ENCODE measurements around the gene SPAG6.

DNA sequence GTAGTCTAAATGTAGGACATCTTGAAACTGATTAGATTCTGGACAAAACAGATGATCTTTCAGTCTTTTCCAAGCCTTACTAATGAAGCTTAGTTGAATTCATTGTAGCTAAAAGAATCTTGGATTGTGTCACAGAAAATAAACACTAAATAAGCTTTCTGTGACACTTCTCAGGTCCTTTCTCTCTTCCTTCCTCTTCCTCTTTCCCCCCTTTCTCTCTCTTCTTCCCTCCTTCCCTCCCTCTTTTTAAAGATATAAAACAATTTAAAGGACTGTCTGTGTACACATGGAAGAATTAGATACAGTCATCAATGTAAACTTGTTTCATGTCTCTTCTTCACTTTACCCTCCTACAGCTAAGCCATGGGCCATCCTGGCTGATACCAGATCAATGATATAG is 34.4 kb upstream of the SPAG6 start:
- TF ChIP-seq TAF1 (conservative IDR thresholded peaks at IDR 0.05) (no peak), JUND (IDR thresholded peaks at IDR 0.05) (no peak), FOXA1 (IDR thresholded peaks at IDR 0.05) (no peak), GABPA (IDR thresholded peaks at IDR 0.05 in 1 of 2, conservative IDR thresholded peaks at IDR 0.05 in 1 of 2) (no peak), RAD21 (IDR thresholded peaks at IDR 0.05) (no peak), SP1 (IDR thresholded peaks at IDR 0.05) (no peak), YY1 (IDR thresholded peaks at IDR 0.05) (no peak)
- TF ChIP-seq, protein P1, sequence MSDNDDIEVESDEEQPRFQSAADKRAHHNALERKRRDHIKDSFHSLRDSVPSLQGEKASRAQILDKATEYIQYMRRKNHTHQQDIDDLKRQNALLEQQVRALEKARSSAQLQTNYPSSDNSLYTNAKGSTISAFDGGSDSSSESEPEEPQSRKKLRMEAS (IDR thresholded peaks at IDR 0.05) = no peak
- TF ChIP-seq, protein P2, sequence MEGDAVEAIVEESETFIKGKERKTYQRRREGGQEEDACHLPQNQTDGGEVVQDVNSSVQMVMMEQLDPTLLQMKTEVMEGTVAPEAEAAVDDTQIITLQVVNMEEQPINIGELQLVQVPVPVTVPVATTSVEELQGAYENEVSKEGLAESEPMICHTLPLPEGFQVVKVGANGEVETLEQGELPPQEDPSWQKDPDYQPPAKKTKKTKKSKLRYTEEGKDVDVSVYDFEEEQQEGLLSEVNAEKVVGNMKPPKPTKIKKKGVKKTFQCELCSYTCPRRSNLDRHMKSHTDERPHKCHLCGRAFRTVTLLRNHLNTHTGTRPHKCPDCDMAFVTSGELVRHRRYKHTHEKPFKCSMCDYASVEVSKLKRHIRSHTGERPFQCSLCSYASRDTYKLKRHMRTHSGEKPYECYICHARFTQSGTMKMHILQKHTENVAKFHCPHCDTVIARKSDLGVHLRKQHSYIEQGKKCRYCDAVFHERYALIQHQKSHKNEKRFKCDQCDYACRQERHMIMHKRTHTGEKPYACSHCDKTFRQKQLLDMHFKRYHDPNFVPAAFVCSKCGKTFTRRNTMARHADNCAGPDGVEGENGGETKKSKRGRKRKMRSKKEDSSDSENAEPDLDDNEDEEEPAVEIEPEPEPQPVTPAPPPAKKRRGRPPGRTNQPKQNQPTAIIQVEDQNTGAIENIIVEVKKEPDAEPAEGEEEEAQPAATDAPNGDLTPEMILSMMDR (IDR thresholded peaks at IDR 0.05; ENCODE audit: low read depth, low read length, missing input control) = no peak
- TF ChIP-seq, protein P3, sequence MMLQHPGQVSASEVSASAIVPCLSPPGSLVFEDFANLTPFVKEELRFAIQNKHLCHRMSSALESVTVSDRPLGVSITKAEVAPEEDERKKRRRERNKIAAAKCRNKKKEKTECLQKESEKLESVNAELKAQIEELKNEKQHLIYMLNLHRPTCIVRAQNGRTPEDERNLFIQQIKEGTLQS (IDR thresholded peaks at IDR 0.05) = no peak
- TF ChIP-seq, protein P4, sequence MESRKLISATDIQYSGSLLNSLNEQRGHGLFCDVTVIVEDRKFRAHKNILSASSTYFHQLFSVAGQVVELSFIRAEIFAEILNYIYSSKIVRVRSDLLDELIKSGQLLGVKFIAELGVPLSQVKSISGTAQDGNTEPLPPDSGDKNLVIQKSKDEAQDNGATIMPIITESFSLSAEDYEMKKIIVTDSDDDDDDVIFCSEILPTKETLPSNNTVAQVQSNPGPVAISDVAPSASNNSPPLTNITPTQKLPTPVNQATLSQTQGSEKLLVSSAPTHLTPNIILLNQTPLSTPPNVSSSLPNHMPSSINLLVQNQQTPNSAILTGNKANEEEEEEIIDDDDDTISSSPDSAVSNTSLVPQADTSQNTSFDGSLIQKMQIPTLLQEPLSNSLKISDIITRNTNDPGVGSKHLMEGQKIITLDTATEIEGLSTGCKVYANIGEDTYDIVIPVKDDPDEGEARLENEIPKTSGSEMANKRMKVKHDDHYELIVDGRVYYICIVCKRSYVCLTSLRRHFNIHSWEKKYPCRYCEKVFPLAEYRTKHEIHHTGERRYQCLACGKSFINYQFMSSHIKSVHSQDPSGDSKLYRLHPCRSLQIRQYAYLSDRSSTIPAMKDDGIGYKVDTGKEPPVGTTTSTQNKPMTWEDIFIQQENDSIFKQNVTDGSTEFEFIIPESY (IDR thresholded peaks at IDR 0.05) = no peak
- TF ChIP-seq, protein P5, sequence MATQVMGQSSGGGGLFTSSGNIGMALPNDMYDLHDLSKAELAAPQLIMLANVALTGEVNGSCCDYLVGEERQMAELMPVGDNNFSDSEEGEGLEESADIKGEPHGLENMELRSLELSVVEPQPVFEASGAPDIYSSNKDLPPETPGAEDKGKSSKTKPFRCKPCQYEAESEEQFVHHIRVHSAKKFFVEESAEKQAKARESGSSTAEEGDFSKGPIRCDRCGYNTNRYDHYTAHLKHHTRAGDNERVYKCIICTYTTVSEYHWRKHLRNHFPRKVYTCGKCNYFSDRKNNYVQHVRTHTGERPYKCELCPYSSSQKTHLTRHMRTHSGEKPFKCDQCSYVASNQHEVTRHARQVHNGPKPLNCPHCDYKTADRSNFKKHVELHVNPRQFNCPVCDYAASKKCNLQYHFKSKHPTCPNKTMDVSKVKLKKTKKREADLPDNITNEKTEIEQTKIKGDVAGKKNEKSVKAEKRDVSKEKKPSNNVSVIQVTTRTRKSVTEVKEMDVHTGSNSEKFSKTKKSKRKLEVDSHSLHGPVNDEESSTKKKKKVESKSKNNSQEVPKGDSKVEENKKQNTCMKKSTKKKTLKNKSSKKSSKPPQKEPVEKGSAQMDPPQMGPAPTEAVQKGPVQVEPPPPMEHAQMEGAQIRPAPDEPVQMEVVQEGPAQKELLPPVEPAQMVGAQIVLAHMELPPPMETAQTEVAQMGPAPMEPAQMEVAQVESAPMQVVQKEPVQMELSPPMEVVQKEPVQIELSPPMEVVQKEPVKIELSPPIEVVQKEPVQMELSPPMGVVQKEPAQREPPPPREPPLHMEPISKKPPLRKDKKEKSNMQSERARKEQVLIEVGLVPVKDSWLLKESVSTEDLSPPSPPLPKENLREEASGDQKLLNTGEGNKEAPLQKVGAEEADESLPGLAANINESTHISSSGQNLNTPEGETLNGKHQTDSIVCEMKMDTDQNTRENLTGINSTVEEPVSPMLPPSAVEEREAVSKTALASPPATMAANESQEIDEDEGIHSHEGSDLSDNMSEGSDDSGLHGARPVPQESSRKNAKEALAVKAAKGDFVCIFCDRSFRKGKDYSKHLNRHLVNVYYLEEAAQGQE (IDR thresholded peaks at IDR 0.05) = no peak

Data from liver (tissue), 3 donors.